NCI-H82 treated with DMSO at 0.1 percent for 48 hours (cell line): Measurements from ENCODE around the gene C16orf89.

Source experiments
- DNase-seq: peaks from one replicate; lab custom pipeline; 2025; ENCODE audit not compliant: unreplicated experiment; lab: John Stamatoyannopoulos, UW

C16orf89 gene

GRCh38 chr16:5006348-5007193, 59.2 kb downstream of the C16orf89 start:
- DNase-seq, result no peak

GRCh38 chr16:5005916-5006315, 59.8 kb downstream of the C16orf89 start:
- no peak for DNase-seq

DNA sequence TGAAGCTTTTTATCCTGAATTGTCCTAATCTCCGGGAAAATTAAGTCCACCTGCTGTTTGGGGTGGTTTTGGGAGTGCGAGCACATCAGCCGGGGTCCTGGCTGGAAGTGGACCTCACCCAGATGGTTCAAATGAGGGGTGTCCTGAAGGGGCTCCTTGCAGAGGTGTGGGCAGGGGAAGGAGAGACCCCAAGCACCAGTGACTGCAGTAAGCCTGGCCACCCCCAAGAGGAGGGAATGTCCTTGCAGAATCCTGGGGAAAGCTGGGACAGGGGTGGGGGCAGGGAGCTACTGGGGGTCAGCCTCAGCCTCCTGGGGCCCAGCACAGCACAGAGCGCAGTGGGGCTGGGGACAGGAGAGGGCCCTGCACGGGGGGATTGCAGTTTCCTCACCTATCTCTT, 61.4 kb downstream of the C16orf89 start:
- DNase-seq, result no peak

DNA sequence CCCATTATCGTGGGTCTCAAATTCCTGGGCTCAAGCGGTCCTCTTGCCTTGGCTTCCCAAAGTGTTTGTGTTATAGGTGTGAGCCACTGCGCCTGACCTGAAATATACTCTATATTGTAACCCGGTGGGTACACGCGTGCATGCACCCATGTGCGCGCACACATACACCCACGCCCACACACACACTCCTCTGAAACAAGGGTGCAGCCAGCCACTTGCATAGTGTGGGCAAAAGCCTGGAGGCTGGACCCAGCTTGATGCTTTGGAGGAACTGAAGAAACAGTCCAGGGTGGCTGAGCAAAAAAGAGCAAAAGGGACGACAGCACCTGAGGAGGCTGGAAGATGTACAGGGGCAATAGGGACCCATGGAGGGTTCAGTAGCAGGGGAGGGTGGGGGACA, 61.9 kb downstream of the C16orf89 start:
- no peak for DNase-seq

DNA sequence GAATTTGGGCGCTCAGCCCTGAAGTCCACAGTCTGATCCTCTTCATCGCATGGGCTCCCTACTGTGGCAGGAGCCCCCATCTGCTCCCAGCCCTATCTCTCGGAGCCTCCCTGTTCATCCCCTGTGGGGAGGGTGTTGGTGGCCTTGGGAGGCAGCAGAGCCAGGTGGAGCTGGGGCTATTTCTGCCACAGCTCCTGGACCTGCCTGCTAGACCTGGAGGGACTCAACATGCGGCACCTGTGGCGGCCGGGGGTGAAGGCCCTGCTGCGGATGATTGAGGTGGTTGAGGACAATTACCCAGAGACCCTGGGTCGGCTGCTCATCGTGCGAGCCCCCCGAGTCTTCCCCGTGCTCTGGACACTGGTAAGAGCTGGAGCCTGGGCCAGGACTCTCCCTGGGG, 62.5 kb downstream of the C16orf89 start:
- DNase-seq, result no peak

GRCh38 chr16:5002699-5003143, 63.0 kb downstream of the C16orf89 start:
- no peak for DNase-seq

GRCh38 chr16:5001986-5002385, 63.8 kb downstream of the C16orf89 start:
- DNase-seq, result no peak

DNA sequence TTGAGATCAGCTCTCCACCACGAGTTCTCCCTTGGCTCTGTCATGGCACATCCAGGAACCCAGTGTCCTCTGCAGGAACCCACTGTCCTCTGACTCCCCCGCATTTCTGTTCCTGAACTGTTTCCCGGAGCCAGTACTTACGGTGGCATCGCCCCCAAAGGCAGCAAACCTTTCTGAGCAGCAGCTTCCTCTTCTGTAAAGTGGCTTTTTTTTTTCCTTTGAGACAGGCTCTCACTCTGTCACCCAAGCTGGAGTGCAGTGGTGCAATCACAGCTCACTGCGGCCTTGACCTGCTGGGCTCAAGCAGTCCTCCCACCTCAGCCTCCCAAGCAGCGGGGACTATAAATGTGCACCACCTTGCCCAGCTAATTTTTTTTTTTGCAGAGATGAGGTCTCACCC, 64.2 kb downstream of the C16orf89 start:
- no peak for DNase-seq

DNA sequence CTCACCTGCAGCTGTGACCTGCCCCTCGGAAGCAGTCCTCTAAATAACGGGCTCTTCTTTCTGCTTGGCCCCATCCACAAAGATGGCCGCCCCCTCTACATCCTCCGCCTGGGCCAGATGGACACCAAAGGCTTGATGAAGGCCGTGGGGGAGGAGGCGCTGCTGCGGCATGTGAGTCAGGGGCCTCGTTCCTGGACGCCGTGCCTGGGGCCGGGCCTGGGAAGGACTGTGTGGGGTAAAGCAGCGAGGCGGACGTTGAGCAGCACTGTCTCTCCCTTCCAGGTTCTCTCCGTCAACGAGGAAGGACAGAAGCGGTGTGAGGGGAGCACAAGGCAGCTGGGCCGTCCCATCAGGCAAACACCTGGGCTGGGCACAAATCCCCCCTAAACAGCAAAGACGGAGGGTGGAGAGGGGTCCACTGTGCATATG, 65.2 kb downstream of the C16orf89 start:
- DNase-seq, result no peak

- DNase-seq, result no peak
Measured at GRCh38 chr16:4994719-4995434, 70.9 kb downstream of the C16orf89 start.
